Fibroblast of skin of scalp (primary cell): ENCODE data around the gene SPO11.

Experiments used
- DNase-seq: peaks from one replicate; pipeline ENCODE4 v3.0.0-alpha.2; 2013

SPO11 gene

GRCh38 chr20:57378107-57378506 is 48.5 kb downstream of the SPO11 start:
- no peak for DNase-seq

GRCh38 chr20:57378646-57379262 is 49.2 kb downstream of the SPO11 start:
- DNase-seq: no peak

- DNase-seq: no peak
These were observed 49.7 kb downstream of the SPO11 start for GRCh38 chr20:57379263-57379647.

- DNase-seq: no peak
These were observed 50.6 kb downstream of the SPO11 start for GRCh38 chr20:57380081-57380750.

- DNase-seq: peak; percentile 70
These were observed 52.2 kb downstream of the SPO11 start for GRCh38 chr20:57381596-57382503.

- DNase-seq: no peak
These were observed 52.9 kb downstream of the SPO11 start for GRCh38 chr20:57382516-57382915.

- no peak for DNase-seq
These were observed 54.1 kb downstream of the SPO11 start for GRCh38 chr20:57383447-57384347.

- no peak for DNase-seq
These were observed 54.9 kb downstream of the SPO11 start for GRCh38 chr20:57384486-57384885.

- no peak for DNase-seq
These were observed 55.6 kb downstream of the SPO11 start for GRCh38 chr20:57384953-57385761.

GRCh38 chr20:57385940-57386339 is 56.3 kb downstream of the SPO11 start:
- no peak for DNase-seq

- DNase-seq: no peak
These were observed 57.2 kb downstream of the SPO11 start for GRCh38 chr20:57386762-57387161.

- no peak for DNase-seq
These were observed 57.9 kb downstream of the SPO11 start for GRCh38 chr20:57387463-57387862.

GRCh38 chr20:57387945-57388371 is 58.4 kb downstream of the SPO11 start:
- no peak for DNase-seq

GRCh38 chr20:57388953-57389694 is 59.5 kb downstream of the SPO11 start:
- DNase-seq: peak; percentile 66

- DNase-seq: no peak
These were observed 60.3 kb downstream of the SPO11 start for GRCh38 chr20:57389695-57390603.

GRCh38 chr20:57390604-57391438 is 61.2 kb downstream of the SPO11 start, which contains the start of gene RBM38:
Gene RBM38, plus strand, starts transcription at chr20:57391396. Its CDS starts 186 bp downstream, at chr20:57391582.
- peak; percentile 79 for DNase-seq

- no peak for DNase-seq
These were observed 62.1 kb downstream of the SPO11 start for GRCh38 chr20:57391439-57392301.
